Neuronal stem cell (in vitro differentiated cells): Measurements from ENCODE around the gene POTEM.
"Not testable (repeated sequence)": the region's sequence is repeated elsewhere in the genome, so short reads cannot be mapped to it uniquely, and the experiment has no call there.

Experiments
- DNase-seq: peaks from one replicate; pipeline ENCODE4 v3.0.0-alpha.2; 2013; ENCODE audit warnings: low spot score
- H2AFZ ChIP-seq: one replicate; pipeline ENCODE4 v1.6.1; 2013; ENCODE audit warnings: mild to moderate bottlenecking, low read length, inconsistent platforms
- H2AK5ac ChIP-seq: 2 replicates; pipeline ENCODE4 v1.6.1; 2013; ENCODE audit warnings: low read depth, mild to moderate bottlenecking, inconsistent platforms, low read length, moderate library complexity, mixed read lengths
- H2BK120ac ChIP-seq: 2 replicates; pipeline ENCODE4 v1.6.1; 2013; ENCODE audit warnings: low read depth, mild to moderate bottlenecking, inconsistent platforms, low read length, moderate library complexity, mixed read lengths
- H2BK12ac ChIP-seq: one replicate; pipeline ENCODE4 v1.6.1; 2013; ENCODE audit warnings: low read length, inconsistent platforms
- H2BK15ac ChIP-seq: 2 replicates; pipeline ENCODE4 v1.6.1; 2013; ENCODE audit warnings: mild to moderate bottlenecking, low read length, inconsistent platforms, mixed read lengths
- H2BK5ac ChIP-seq: one replicate; pipeline ENCODE4 v1.6.1; 2013; ENCODE audit warnings: inconsistent platforms, mild to moderate bottlenecking, low read length, moderate library complexity
- H3K14ac ChIP-seq: one replicate; pipeline ENCODE4 v1.6.1; 2013; ENCODE audit warnings: low read length, inconsistent platforms
- H3K18ac ChIP-seq: 2 replicates; pipeline ENCODE4 v1.6.1; 2013; ENCODE audit warnings: low read length, inconsistent platforms
- H3K23ac ChIP-seq: 2 replicates; pipeline ENCODE4 v1.6.1; 2013; ENCODE audit warnings: low read depth, mild to moderate bottlenecking, mixed read lengths, low read length, inconsistent platforms; ENCODE audit not compliant: poor library complexity
- H3K27ac ChIP-seq: replicated peaks from 3 replicates; pipeline ENCODE4 v1.5.1; 2013; ENCODE audit warnings: low read length, inconsistent platforms
- H3K27me3 ChIP-seq, 3 experiments: 2 replicates each; pipeline ENCODE4 v1.6.1; 2013; ENCODE audit warnings: low read length in 3 of 3, mild to moderate bottlenecking in 2 of 3, inconsistent platforms in 1 of 3, low read depth in 1 of 3, mixed read lengths in 1 of 3, moderate library complexity in 1 of 3; ENCODE audit not compliant: control insufficient read depth in 3 of 3, insufficient read depth in 3 of 3
- H3K36me3 ChIP-seq, 2 donors: replicated peaks in 1 of 2; 2 replicates each; pipeline ENCODE4 v1.6.1; 2013; ENCODE audit warnings: low read length in 2 of 2; ENCODE audit not compliant: control insufficient read depth in 2 of 2, insufficient read depth in 2 of 2
- H3K4ac ChIP-seq: 2 replicates; pipeline ENCODE4 v1.6.1; 2013; ENCODE audit warnings: inconsistent platforms, mild to moderate bottlenecking, low read length, moderate library complexity
- H3K4me1 ChIP-seq, 2 donors: 1 replicate in 1 of 2; 2 replicates in 1 of 2; pipeline ENCODE4 v1.6.1; 2013; ENCODE audit warnings: low read length in 2 of 2, low read depth in 1 of 2; ENCODE audit not compliant: control insufficient read depth in 2 of 2, insufficient read depth in 1 of 2
- H3K4me2 ChIP-seq: one replicate; pipeline ENCODE4 v1.6.1; 2013; ENCODE audit warnings: mild to moderate bottlenecking, low read length, inconsistent platforms; ENCODE audit not compliant: insufficient read depth, poor library complexity, severe bottlenecking
- H3K4me3 ChIP-seq, 2 donors: 2 replicates each; pipeline ENCODE4 v1.5.1; 2013; ENCODE audit warnings: low read length in 2 of 2, mild to moderate bottlenecking in 2 of 2, inconsistent platforms in 1 of 2, moderate library complexity in 1 of 2
- H3K79me1 ChIP-seq: one replicate; pipeline ENCODE4 v1.6.1; 2013; ENCODE audit warnings: low read depth, mild to moderate bottlenecking, inconsistent platforms, low read length, moderate library complexity
- H3K9ac ChIP-seq: one replicate; pipeline ENCODE4 v1.6.1; 2013; ENCODE audit warnings: mild to moderate bottlenecking, low read depth, low read length, inconsistent platforms; ENCODE audit not compliant: poor library complexity
- H3K9me3 ChIP-seq, 2 donors: replicated peaks in 1 of 2; 2 replicates each; pipeline versions ENCODE3 to v1.6.1; 2013; ENCODE audit warnings: low read length in 2 of 2, mild to moderate bottlenecking in 2 of 2, inconsistent platforms in 1 of 2, low read depth in 1 of 2, mixed read lengths in 1 of 2, moderate library complexity in 1 of 2; ENCODE audit not compliant: control insufficient read depth in 2 of 2, insufficient read depth in 1 of 2
- H4K8ac ChIP-seq: one replicate; pipeline ENCODE4 v1.6.1; 2013; ENCODE audit warnings: low read depth, mild to moderate bottlenecking, inconsistent platforms, low read length, moderate library complexity
- H4K91ac ChIP-seq: one replicate; pipeline ENCODE4 v1.6.1; 2013; ENCODE audit warnings: low read length, low read depth, mild to moderate bottlenecking, inconsistent platforms; ENCODE audit not compliant: poor library complexity
- WGBS, 2 donors: extraction: QIAGEN DNeasy Blood & Tissue Kit; methylation state at CpG; one replicate each; pipeline ENCODE4 v1.1.7; 2013; ENCODE audit warnings: missing lambda C conversion rate in 2 of 2, mixed read lengths in 1 of 2; ENCODE audit not compliant: insufficient read length in 2 of 2, insufficient replicate concordance in 1 of 2; ENCODE audit errors: extremely low coverage in 2 of 2; 5-methylcytosine and 5-hydroxymethylcytosine counted together

The POTEM gene

GRCh38 chr14:18964878-18965277, 2.4 kb upstream of the POTEM start:
- WGBS, 2 donors: no CpG with 5 or more reads among the region's 5 CpGs
- not testable (repeated sequence) for H3K4me1 ChIP-seq

GRCh38 chr14:19002566-19002965, 35.3 kb downstream of the POTEM start:
- not testable (repeated sequence) for H3K27ac ChIP-seq, H3K23ac ChIP-seq, H3K18ac ChIP-seq, H2BK15ac ChIP-seq, H3K4me3 ChIP-seq, H3K4me1 ChIP-seq, H4K8ac ChIP-seq, H2BK12ac ChIP-seq, H3K27me3 ChIP-seq, H2BK5ac ChIP-seq, H2BK120ac ChIP-seq, H2AFZ ChIP-seq, H3K79me1 ChIP-seq, H2AK5ac ChIP-seq, H3K36me3 ChIP-seq, H3K9ac ChIP-seq, H3K4me2 ChIP-seq, H3K4ac ChIP-seq, DNase-seq, H4K91ac ChIP-seq, H3K9me3 ChIP-seq, H3K14ac ChIP-seq
- WGBS, 2 donors: no CpG with 5 or more reads among the region's 3 CpGs

More at GRCh38 chr14:18964878-18965277, 2.4 kb upstream of the POTEM start:
- H3K4ac ChIP-seq, H3K14ac ChIP-seq, H3K79me1 ChIP-seq, H2BK5ac ChIP-seq, H3K4me2 ChIP-seq, H3K9ac ChIP-seq, H2BK120ac ChIP-seq, DNase-seq, H3K23ac ChIP-seq, H4K8ac ChIP-seq, H3K27me3 ChIP-seq, H2BK15ac ChIP-seq, H3K36me3 ChIP-seq, H3K9me3 ChIP-seq, H2AK5ac ChIP-seq, H3K27ac ChIP-seq, H3K4me3 ChIP-seq, H2BK12ac ChIP-seq, H4K91ac ChIP-seq, H3K18ac ChIP-seq, H2AFZ ChIP-seq: not testable (repeated sequence)

GRCh38 chr14:19006490-19006889, 39.3 kb downstream of the POTEM start:
- H4K8ac ChIP-seq, H3K4me1 ChIP-seq, H3K79me1 ChIP-seq, H3K9me3 ChIP-seq, H2BK15ac ChIP-seq, H3K36me3 ChIP-seq, H3K27ac ChIP-seq, H3K14ac ChIP-seq, H3K27me3 ChIP-seq, H4K91ac ChIP-seq, H2AK5ac ChIP-seq, H3K4ac ChIP-seq, H3K23ac ChIP-seq, H3K4me3 ChIP-seq, H2BK120ac ChIP-seq, H3K9ac ChIP-seq, H2BK12ac ChIP-seq, H2AFZ ChIP-seq, H3K4me2 ChIP-seq, H2BK5ac ChIP-seq, H3K18ac ChIP-seq, DNase-seq: not testable (repeated sequence)
- no CpG with 5 or more reads among the region's 9 CpGs for WGBS, 2 donors

GRCh38 chr14:19007678-19008077, 40.4 kb downstream of the POTEM start:
- H3K4me3 ChIP-seq, H2BK5ac ChIP-seq, H4K8ac ChIP-seq, H3K14ac ChIP-seq, H3K36me3 ChIP-seq, H3K4ac ChIP-seq, H3K23ac ChIP-seq, H2BK12ac ChIP-seq, H3K9ac ChIP-seq, H2AK5ac ChIP-seq, H3K27me3 ChIP-seq, H3K4me2 ChIP-seq, H4K91ac ChIP-seq, H3K27ac ChIP-seq, H2AFZ ChIP-seq, H2BK120ac ChIP-seq, H3K18ac ChIP-seq, H3K9me3 ChIP-seq, H3K4me1 ChIP-seq, H2BK15ac ChIP-seq, DNase-seq, H3K79me1 ChIP-seq: not testable (repeated sequence)
- WGBS, 2 donors: no CpG with 5 or more reads among the region's 6 CpGs
